Epithelial cell of proximal tubule (primary cell): ENCODE measurements around the gene CLEC16A. TPM values are rescaled to one million over a fixed set of nuclear protein-coding genes. Genes with fewer than 3 reads are reported as not detected.

Experiments used
- DNase-seq: peaks from one replicate; pipeline ENCODE4 v3.0.0-alpha.2; 2011; ENCODE audit warnings: low read depth
- H3K4me3 ChIP-seq: 2 replicates; pipeline ENCODE4 v1.5.1; 2011; ENCODE audit warnings: low read depth, mild to moderate bottlenecking, low read length
- CTCF ChIP-seq: conservative IDR thresholded peaks from 2 replicates; pipeline ENCODE4 v1.5.1; 2012; ENCODE audit warnings: low read depth, mild to moderate bottlenecking, low read length
- total RNA-seq: library from RNA; depleted of rRNA; stranded (reverse); fragments of >200 nt; gene quantifications from 2 replicates; pipeline ENCODE4 v1.2.3, GENCODE V29; 2015

Gene CLEC16A
- total RNA-seq, 1 donor from 2014 or later, result 15.6 TPM

- TF ChIP-seq CTCF, result no peak
- H3K4me3 ChIP-seq, result no peak overlapping the region
- DNase-seq, result no peak
These were observed 153.4 kb downstream of the CLEC16A start for GRCh38 chr16:11097787-11098167.

DNA sequence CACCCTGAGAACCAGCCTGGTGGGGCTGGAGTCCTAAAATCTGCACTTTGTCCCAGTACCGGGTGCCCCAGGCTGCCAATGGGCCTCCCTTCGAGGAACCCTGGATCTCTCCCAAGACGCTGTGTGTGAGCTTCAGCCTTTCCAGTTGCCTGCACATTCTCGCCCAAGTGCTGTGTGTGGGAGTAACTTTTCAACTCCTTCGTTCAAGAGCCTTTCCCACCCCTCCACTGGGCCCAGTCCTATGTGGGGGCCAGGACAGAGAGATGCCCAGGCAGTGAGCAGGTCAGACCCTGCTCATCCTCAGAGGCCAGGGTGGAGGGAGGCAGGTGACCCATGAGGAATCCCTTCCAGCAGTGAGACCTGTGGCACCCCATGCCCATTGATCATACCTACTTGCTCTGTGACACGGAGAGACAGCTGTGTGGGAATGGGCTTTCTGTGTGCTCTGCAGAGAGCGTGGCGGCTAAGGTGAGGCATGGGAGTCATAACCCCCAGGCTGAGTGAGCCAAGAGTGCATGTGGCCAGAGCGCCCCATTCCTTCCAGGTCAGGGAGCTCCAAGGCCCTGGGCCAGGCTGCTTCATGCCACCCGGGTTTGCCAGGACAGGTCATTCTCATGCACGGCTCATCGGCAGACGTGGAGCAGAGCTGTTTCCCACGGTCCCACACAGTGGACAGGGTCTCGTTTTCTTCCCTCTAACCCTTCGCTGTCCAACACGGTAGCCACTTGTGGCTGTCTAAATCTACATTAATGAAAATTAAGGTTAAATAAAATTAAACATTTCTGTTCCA is 154.4 kb downstream of the CLEC16A start:
- no peak overlapping the region for H3K4me3 ChIP-seq
- TF ChIP-seq CTCF, result no peak
- DNase-seq, result no peak

GRCh38 chr16:11099672-11100205 is 155.4 kb downstream of the CLEC16A start:
- DNase-seq, result no peak
- no peak for TF ChIP-seq CTCF
- no peak overlapping the region for H3K4me3 ChIP-seq

DNA sequence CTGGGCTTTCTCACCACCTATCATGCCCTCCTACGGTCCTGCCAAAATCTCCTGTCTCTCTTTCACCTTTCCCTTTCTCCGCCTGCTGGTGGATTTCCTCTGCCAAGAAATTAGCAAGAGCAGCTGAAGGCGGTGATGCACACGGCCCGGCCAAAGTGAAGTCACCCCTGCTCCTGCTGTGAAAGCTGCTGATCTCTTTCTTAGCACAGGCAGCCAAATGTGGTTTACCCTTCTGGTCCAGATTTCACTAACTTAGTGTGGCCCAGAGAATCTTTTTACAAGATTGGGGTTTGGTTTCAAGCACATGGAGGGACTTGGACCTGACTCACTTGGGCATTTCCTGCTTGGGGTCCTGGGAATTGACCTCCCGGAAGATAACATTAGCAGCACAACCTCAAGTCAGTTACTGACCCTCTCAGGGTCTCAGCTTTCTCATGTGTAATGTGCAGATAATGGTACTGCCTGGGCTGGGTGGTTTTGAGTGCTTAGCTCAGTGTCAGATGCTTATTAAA is 155.9 kb downstream of the CLEC16A start:
- no peak overlapping the region for H3K4me3 ChIP-seq
- TF ChIP-seq CTCF, result peak; percentile 55
- DNase-seq, result peak; percentile 20

DNA sequence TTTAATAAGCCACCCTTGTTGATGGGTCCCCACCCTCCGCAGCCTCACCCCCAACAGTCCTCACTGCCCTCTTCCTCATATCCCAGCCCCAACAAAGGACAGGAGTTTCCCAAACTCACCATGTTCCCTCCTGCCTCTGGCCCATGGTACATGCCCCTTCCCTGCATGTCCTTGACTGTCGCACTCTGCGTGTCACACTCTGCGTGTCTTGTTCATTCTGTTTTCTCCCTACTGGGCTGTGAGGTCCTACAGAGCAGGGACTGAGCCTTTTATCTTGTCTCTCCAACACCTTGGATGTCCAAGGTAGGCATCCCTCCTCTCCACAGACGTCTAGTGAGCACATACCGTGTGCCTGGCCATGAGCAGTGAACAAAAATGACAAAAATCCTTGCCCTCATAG is 156.9 kb downstream of the CLEC16A start:
- TF ChIP-seq CTCF, result no peak
- no peak overlapping the region for H3K4me3 ChIP-seq
- no peak for DNase-seq

DNA sequence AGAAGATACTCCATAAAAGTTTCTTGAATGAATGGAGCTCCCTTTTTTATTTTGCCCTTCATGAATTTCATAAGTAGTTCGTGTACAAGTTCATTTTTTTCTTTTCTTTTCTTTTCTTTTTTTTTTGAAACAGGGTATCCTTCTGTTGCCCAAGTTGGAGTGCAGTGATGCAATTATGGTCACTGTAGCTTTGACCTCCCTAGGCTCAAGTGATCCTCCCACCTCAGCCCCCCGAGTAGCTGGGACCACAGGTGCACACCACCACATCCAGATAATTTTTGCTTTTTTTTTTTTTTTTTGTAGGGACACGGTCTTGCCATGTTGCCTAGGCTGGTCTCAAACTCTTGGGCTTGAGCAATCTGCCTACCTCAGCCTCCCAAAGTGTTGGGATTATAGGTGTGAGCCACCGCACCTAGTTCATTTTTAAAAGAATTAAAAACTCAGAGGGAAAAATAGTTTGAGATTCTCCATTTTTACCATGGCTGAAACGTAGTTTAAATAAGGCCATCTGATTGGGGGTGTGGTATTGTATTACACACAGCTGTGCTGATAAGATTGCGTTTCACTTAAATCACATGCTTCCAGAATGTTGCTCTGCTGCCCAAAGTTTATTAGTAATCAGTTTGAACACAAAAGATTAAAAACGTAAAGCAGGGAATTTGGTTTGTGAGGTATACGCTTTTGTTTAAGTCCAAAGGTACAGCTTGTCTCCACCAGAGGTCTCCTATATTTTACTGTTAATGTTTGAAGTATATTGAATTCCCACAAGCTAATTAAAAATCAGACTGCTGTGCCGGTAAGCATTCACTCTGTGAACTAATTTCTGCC is 157.5 kb downstream of the CLEC16A start:
- TF ChIP-seq CTCF, result no peak
- no peak for DNase-seq
- H3K4me3 ChIP-seq, result no peak overlapping the region
